Parathyroid adenoma (tissue), 2 donors: Measurements from ENCODE around the gene SSR3.

Experiments
- H2AFZ ChIP-seq: fragments of 300-600 bp; sonication (generic); one replicate; pipeline ENCODE4 v1.7.0; 2017; ENCODE audit warnings: antibody characterized with exemption, mild to moderate bottlenecking
- H3K27ac ChIP-seq: fragments of 300-600 bp; sonication (generic); one replicate; pipeline ENCODE4 v1.7.0; 2017
- H3K27me3 ChIP-seq: fragments of 300-600 bp; sonication (generic); one replicate; pipeline ENCODE4 v1.7.0; 2017; ENCODE audit warnings: low read length; ENCODE audit not compliant: control insufficient read depth, insufficient read depth
- H3K36me3 ChIP-seq: fragments of 300-600 bp; sonication (generic); one replicate; pipeline ENCODE4 v1.7.0; 2017; ENCODE audit warnings: low read length; ENCODE audit not compliant: control insufficient read depth, insufficient read depth
- H3K4me1 ChIP-seq: fragments of 300-600 bp; sonication (generic); one replicate; pipeline ENCODE4 v1.7.0; 2017; ENCODE audit warnings: control low read depth
- H3K4me2 ChIP-seq: fragments of 300-600 bp; sonication (generic); one replicate; pipeline ENCODE4 v1.7.0; 2017; ENCODE audit warnings: low read length
- H3K4me3 ChIP-seq: fragments of 300-600 bp; sonication (generic); one replicate; pipeline ENCODE4 v1.7.0; 2017; ENCODE audit warnings: low read depth, low read length
- H3K79me2 ChIP-seq: fragments of 300-600 bp; sonication (generic); one replicate; pipeline ENCODE4 v1.7.0; 2017; ENCODE audit warnings: control low read depth
- H3K9ac ChIP-seq: fragments of 300-600 bp; sonication (generic); one replicate; pipeline ENCODE4 v1.7.0; 2017; ENCODE audit warnings: mild to moderate bottlenecking
- H3K9me3 ChIP-seq: fragments of 300-600 bp; sonication (generic); one replicate; pipeline ENCODE4 v1.7.0; 2017; ENCODE audit warnings: low read length; ENCODE audit not compliant: control insufficient read depth
- TF ChIP-seq, protein P1 (sequence below): fragments of 300-600 bp; sonication (generic); IDR thresholded peaks from one replicate; pipeline ENCODE4 v1.7.0; 2017; ENCODE audit warnings: antibody characterized with exemption, mild to moderate bottlenecking
- donor health status: primary hyperparathyroidism.

The SSR3 gene

DNA sequence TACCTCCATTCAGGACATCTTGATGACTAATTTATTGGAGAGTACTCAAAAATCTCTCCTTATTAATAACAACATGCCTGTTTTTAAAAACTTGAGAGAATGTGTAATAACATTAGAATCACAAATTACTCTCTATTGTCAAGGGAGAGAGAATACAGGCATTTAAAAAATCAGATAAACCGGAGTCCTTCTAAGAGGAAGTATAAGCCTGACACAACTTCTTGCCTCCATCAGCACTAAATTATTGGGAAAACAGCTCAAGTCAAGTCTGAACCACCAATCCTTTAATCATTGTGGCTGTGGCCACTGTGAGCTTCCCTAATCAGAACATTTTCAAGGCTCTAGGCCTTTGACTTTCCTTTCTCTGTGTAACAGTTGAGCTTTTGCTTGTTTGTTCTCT, 38.0 kb downstream of the SSR3 start:
- TF ChIP-seq, protein P1, sequence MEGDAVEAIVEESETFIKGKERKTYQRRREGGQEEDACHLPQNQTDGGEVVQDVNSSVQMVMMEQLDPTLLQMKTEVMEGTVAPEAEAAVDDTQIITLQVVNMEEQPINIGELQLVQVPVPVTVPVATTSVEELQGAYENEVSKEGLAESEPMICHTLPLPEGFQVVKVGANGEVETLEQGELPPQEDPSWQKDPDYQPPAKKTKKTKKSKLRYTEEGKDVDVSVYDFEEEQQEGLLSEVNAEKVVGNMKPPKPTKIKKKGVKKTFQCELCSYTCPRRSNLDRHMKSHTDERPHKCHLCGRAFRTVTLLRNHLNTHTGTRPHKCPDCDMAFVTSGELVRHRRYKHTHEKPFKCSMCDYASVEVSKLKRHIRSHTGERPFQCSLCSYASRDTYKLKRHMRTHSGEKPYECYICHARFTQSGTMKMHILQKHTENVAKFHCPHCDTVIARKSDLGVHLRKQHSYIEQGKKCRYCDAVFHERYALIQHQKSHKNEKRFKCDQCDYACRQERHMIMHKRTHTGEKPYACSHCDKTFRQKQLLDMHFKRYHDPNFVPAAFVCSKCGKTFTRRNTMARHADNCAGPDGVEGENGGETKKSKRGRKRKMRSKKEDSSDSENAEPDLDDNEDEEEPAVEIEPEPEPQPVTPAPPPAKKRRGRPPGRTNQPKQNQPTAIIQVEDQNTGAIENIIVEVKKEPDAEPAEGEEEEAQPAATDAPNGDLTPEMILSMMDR = no peak
- Histone ChIP-seq H3K4me3 (no peak overlapping the region), H3K9ac (no peak overlapping the region), H3K27ac (no peak overlapping the region), H2AFZ (no peak overlapping the region), H3K4me2 (no peak overlapping the region), H3K79me2 (no peaks in the 10 kb centered on the region), H3K4me1 (no peaks in the 10 kb centered on the region), H3K27me3 (no peaks in the 10 kb centered on the region), H3K9me3 (no peaks in the 10 kb centered on the region), H3K36me3 (no peaks in the 10 kb centered on the region)

DNA sequence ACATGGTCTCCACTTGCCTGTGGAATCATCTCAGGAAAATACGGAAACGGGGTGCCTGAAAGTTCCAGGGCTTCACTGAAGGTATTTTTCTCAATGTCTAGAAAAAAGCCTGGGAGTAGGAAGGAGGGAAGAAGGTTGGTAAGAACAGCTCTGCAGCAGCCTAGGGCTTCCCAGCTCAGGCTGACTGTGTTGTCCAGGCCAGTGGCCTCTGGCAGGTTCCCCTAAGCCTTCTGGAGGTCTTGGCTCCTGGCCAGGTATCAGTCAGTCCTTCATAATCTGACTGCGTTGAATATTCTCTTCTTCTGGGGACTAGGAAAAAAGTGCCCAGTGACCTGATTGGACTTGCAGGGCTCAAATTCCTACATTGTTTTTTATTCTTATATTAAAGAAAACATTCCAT, 38.6 kb downstream of the SSR3 start:
- Histone ChIP-seq H3K9me3 (no peaks in the 10 kb centered on the region), H3K27me3 (no peaks in the 10 kb centered on the region), H3K4me1 (no peaks in the 10 kb centered on the region), H3K79me2 (no peaks in the 10 kb centered on the region), H3K27ac (no peak overlapping the region), H3K9ac (no peak overlapping the region), H3K4me2 (no peak overlapping the region), H2AFZ (no peak overlapping the region), H3K36me3 (no peaks in the 10 kb centered on the region), H3K4me3 (no peak overlapping the region)
- TF ChIP-seq, protein P1 = no peak

- Histone ChIP-seq H3K79me2 (no peaks in the 10 kb centered on the region), H3K27ac (no peak overlapping the region), H2AFZ (no peak overlapping the region), H3K4me2 (no peak overlapping the region), H3K36me3 (no peaks in the 10 kb centered on the region), H3K27me3 (no peaks in the 10 kb centered on the region), H3K4me3 (no peak overlapping the region), H3K9me3 (no peaks in the 10 kb centered on the region), H3K4me1 (no peaks in the 10 kb centered on the region), H3K9ac (no peak overlapping the region)
- TF ChIP-seq, protein P1 = no peak
Measured at GRCh38 chr3:156513619-156514018, 41.3 kb downstream of the SSR3 start.

GRCh38 chr3:156511987-156512677, 42.8 kb downstream of the SSR3 start:
- Histone ChIP-seq H3K9ac (no peak overlapping the region), H3K27ac (no peak overlapping the region), H3K79me2 (no peaks in the 10 kb centered on the region), H2AFZ (no peak overlapping the region), H3K36me3 (no peaks in the 10 kb centered on the region), H3K9me3 (no peaks in the 10 kb centered on the region), H3K4me2 (no peak overlapping the region), H3K27me3 (no peaks in the 10 kb centered on the region), H3K4me1 (no peaks in the 10 kb centered on the region), H3K4me3 (no peak overlapping the region)
- TF ChIP-seq, protein P1 = no peak
